ENCODE measurements around the gene SPEG.
"Not testable (repeated sequence)": the region's sequence is repeated elsewhere in the genome, so short reads cannot be mapped to it uniquely, and the experiment has no call there.

Gene SPEG

DNA sequence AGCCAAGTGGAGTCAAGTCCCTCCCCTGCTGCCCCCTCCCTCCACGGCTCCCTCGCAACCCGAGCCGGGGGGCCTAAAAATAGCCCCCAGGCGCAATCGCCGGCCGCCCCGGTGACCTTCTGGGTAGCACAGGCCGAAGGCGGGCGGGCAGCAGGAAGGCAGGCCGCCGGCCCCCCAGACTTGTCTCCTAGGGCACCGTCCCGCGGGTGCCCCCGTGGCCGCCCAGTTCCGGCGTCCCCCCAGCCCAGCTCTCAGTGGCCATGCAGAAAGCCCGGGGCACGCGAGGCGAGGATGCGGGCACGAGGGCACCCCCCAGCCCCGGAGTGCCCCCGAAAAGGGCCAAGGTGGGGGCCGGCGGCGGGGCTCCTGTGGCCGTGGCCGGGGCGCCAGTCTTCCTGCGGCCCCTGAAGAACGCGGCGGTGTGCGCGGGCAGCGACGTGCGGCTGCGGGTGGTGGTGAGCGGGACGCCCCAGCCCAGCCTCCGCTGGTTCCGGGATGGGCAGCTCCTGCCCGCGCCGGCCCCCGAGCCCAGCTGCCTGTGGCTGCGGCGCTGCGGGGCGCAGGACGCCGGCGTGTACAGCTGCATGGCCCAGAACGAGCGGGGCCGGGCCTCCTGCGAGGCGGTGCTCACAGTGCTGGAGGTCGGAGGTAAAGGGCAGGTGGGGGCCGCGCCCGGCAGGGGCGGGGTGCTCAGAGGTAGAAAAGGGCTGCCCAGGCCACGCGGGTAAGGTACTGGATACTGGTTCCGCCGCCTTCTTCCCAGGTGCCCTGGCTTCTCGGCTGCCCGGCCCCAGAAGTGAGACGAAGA, at the start of gene SPEG:
TSS of gene SPEG (plus strand) at position 126 of the 808 bp plus-strand sequence. CDS start at position 261, 135 bp downstream.
- no peak for DNase-seq

DNA sequence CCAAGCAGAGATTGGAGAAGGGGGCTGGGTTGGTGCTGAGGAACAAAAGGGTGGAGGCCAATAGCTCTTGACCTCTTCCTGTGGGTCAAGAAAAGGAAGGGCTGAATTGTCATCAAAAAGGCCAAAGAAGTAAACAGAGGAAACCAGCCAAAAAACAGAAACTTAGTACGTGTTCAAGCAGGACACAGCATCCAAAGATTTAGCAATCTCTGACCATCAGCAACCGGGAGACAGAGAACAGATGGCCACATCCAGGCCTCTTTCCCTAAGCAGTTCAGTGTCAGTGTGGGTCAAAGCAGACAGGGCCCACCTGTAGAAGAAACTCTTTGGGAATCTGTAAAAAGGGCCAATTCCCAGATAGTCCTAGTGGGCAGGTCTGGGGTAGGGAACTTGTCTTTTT, 49.8 kb upstream of the SPEG start:
- DNase-seq: no peak

DNA sequence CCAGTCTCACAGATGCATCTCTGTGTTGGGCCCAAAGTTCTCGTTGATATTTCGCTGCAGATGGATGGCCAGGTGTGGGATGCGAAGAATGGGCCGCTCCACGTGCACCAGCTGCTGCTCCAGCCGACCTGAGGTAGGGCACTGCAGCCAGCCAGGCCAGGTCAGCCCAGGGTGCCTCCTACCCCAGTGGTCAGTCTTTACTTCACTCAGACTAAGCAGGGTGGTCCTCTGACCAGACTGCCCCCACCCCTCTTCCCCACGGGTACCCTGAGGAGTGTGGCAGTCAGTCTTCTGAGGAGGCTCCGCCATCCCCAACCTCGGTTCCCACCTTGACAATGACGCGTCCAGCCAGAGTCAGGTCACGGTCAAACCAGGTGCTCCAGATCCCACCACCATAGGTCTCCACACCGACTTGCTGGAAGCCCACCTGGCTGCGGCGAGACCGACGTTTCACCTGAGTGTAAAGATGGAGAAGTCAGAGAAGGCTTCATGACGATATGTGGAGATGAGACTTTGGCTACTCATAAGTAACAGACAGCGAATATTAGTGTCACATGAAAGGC, 48.6 kb upstream of the SPEG start:
- no peak for DNase-seq

DNA sequence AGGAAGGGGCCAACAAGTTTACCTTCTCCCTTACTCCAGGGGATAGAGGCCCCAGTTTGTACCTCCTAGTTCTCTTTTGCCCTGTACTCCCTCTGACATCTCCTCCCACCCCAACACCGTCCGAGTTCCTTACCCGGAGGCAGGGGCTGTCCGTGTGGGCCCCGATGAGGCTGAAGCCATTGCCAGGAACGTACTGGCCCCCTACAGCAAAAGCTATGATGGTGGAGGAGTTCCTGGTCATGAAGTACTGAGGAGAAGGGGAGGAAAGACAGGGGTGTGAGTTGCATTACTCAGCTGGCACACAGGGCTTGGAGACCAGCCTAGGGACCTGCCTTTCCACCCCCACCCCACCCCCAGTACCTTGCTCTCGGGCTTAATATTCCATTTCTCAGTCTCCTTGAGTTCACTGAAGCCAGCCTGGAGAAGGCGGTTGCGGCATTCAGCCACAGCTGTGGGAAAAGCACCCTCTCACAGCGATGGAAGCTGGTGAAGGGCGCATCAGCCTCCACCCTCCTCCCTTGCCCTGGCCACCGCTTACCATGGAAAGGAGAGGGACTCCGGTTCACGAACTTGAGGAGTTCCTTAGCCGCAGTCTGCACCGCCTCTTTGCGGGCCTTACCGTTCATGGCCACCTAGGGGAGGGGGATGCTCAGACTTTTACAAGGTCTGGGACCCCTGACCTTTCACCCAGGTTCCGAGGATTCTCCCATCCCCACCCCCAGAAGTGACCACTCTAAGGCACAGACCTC, 47.9 kb upstream of the SPEG start:
- DNase-seq: no peak

DNA sequence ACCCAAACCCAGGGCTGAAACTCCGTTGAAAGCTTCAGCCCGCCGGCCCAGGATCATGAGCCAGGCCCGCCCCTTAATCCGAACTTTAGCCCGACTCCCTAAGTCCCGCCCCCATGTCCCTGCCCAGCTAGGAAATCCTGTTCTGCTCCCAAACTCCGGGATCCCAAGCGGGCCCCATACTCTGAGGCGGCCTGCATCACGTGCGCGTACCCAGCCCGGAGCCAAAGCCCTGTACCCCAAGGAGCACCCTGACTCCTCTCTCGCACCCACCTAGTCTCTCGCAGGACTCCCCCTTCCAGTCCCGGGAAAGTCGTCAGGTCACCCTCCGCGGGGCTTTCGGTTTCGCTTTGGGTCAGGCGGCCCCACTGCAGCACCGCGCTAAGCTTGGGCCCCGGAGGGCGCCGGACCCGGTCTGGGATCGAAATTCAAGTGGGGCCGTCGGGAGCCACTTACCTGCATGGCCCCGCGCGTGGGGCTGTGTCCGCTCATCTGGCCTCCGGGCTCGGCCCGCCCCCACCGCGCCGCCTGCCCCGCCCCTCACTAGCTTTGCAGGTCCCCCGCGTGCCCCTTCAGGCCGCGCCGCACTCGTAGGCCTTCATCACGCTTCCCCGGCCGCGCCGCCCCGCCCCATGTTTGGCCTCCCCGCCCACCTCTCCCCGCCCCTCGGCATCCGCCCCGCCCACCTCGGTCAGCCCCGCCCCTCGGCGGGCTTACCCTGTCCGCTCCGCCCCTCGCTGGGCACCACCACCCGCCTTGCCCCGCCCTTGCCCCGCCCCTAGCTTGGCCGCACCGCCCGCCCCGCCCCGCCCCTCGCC, 47.1 kb upstream of the SPEG start, which contains the start of gene DNPEP:
TSS of gene DNPEP (minus strand) at position 607 of the 815 bp plus-strand sequence. CDS start at position 489, 118 bp downstream.
- peak in 52 of 58 donors; percentile 17 to 100 (median 99) for DNase-seq

DNA sequence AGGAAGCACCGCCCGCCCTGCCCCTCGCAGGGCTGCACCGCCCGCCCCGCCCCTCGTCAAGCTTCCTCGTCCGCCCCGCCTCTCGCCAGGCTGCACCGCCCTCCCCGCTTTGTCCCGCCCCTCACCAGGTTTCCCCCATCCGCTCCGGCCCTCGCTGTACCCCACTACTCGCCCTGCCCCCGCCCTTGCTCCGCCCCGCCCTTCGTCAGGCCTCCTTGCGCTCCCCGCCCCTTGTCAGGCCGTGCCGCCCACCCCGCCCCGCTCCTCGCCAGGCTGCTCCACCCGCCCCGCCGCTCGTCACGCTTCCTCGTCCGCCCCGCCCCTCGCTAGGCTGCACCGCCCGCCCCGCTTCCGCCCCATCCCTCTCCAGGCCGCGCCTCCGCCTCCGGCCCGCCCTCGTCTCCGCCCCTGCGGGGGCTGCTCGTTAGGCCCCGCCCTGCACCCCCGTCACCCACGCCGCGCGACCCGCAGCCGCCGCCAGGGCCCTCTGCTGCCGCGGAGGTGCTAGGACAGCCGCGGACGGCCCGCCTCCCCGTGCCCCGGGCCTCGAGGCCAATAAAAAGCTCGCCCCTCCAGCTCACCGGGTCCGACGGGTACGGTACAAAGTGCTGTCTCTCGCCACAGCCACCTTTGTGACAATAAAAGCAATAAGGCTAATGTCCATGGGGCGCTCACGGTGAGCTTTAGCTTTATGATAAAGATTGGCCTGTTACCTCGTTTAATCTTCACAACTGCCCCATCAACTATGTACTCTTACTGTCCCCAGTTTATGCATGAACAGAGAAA, 46.3 kb upstream of the SPEG start:
- DNase-seq: peak; percentile 60 to 100 (median 99)

DNA sequence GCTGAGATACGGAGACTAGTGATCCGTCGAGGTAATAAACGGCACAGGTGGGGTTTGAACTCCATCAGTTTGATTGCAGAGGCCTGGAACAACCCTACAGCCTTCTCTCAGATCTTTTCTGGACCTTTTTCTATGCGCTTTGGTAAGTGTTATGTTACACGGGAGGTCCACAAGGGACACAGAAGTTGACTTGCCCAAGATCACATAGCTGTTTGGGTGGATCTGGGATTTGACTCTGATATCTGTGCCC, 45.8 kb upstream of the SPEG start:
- DNase-seq: no peak

DNA sequence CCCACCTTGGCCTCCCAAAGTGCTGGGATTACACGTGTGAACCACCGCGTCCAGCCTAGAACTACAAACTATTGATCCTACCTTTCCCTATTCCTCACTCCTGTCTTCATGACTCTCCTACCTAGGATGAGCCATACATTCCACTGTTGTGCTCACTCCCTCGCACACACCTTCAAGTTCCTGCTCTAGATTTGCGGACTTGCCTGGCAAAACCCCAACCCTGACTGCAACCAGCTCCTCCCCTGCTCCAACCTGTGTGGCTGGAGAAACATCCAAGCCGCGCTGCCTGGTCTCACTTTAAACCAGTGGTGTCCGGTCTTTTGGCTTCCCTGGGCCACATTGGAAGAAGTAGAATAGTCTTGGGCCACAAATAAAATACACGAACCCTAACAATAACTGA, 41.9 kb upstream of the SPEG start:
- DNase-seq: no peak

DNA sequence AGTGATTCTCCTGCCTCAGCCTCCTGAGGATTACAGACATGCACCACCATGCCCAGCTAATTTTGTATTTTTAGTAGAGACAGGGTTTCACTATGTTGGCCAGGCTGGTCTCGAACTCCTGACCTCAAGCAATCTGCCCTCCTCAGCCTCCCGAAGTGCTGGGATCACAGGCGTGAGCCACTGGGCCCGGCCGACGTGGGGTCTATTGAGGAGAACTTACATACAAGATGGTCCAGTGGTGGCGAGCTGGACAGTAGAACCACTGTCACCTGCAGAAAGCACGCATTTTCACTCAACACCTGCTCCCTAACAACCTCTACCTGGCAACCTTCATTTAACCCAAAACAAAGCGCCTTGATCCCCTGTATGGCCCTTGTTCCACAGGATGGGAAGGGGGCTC, 39.6 kb upstream of the SPEG start:
- not testable (repeated sequence) for DNase-seq

DNA sequence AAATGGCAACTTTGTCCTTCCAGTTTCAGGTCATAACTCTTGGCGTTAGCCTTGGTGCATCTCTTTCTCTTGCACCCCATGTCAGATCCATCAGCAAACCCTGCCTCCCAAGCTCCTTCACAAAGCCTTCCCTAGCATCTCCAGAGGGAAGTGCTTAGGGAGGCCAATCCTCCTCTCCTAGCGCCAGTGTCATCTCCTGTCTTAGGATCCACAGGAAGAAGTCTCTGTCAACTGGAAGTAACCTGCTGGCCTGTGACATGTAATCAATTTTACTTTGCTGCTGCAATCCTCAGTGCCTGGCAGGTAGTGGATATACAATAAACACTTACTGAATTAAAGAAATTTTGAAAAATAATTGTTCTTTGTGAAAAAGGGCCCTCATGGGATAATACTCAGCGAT, 39.0 kb upstream of the SPEG start:
- no peak for DNase-seq

DNA sequence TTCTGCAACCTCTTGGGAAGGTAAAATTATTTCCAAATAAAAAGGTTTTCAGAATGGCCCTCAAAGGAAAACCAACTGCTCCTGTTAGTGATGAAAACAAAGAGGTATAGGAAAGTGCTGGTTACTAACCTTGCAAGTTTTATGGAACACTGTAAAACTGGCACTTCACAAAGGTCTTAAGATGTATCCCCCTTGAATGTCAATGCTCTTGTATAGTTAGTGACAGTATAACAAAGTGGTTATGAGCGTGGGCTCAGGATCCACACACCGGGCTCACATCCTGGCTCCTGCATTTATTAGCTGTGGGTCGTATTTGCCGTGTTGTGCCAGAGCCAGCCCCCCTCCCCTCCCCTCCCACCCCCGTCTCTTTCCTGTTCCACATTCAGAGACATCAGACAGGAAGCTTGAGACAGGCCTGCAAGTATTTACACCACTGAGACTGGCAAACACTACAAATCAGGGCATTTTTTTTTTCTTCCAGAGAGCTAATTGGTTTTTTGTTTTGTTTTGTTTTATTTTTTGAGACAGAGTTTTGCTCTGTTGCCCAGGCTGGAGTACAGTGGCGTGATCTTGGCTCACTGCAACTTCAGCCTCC, 37.7 kb upstream of the SPEG start:
- DNase-seq: no peak

DNA sequence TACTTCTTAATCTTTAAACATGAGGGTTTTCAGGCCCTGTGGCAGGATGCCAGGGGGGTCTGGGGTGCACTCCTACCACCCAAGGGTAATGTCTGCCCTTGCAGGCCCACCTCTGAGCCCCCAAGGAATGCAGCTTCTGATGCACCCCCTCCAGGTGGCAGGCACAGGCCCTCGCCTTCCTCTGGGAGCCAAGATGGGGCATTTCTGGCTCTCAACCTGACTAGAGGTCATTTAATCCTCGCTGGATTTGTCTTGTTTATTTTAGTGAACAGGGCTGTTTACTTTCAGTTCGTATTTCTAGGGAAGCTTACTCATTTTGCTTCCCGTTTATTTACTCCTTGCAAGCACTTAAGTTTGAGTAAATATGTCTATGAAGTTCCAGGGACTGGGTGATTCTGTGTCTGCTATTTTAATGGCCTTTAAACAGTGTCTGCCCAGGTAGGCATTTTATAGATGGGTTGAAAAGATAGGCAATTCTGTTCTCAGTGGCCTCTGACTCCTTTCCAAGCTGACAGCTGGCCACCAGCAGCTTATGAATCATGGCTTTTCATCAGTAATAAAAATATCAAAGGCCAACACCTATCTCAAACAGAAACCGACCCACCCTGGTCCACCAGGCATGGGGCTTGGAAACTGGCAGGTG, 35.8 kb upstream of the SPEG start:
- DNase-seq: no peak

DNA sequence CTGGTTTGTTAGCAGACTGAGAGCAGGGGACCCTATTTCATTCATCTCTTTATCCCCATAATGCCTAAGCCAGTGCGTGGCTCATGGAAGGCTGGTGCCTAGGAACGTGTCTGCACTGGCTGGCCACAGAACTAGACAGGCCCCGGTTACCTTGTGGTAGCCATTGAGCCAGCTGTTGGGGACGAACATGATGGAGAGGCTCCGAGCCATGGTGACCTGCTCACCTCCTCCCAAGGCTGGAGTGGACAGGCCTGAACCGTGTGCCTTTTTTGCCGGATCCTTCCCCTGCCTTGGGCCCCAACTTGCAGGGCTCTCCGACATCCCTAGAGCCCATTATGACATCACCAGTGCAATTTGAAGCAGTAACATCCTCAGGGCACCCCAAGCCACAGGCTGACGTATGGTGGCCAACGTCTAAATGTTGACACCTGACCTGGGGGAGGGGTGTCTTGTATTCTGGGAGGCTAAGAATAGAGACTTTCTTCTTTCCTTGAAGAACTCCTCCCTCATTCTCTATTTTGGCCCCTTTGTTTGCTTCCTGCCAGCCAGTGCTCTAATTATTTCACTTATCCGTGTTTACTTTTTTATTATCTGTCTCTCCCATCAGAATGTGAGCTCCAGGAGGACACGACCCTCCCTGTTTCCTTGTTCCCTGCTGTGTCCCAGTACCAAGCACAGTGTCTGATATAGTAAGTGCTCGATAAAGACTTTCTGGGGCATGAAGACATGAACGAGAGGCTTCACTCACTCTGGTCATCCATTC, 34.7 kb upstream of the SPEG start:
- no peak for DNase-seq

DNA sequence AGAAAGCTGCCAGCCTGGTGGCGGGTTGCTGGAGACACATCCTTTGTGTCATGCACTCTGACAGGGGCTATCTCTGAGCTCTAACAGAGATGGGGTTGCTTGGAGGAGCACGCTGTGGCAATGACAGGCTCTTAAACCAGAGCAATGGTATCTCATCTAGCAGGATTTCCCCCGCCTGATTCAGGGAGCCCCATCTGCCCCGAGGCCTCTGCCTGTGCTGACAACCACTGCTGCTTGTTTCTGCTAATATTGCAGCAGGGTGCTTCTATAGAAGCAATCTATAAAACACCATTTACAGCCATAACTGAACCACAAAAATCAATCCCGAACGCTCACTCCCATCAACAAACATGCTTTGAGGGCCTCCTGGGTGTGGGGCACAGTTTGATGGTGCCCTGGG, 34.1 kb upstream of the SPEG start:
- DNase-seq: no peak

DNA sequence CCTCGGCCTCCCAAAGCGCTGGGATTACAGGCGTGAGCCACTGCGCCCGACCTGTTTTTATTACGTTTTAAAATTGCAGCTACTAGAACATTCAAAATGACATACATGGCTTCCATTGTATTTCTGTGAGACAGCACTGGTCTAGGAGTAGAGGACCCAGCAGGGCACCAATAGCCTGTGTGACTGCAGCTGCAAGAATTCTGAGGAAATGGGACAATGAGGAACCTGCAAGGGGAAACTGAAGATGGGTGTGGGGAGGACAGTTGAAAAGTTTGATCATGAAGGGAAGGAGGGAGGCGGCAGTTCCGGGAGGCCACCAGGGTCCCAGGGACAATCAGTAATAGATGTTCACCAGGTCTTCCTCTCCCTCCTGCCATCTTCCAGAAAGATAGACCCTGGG, 33.0 kb upstream of the SPEG start:
- DNase-seq: no peak

DNA sequence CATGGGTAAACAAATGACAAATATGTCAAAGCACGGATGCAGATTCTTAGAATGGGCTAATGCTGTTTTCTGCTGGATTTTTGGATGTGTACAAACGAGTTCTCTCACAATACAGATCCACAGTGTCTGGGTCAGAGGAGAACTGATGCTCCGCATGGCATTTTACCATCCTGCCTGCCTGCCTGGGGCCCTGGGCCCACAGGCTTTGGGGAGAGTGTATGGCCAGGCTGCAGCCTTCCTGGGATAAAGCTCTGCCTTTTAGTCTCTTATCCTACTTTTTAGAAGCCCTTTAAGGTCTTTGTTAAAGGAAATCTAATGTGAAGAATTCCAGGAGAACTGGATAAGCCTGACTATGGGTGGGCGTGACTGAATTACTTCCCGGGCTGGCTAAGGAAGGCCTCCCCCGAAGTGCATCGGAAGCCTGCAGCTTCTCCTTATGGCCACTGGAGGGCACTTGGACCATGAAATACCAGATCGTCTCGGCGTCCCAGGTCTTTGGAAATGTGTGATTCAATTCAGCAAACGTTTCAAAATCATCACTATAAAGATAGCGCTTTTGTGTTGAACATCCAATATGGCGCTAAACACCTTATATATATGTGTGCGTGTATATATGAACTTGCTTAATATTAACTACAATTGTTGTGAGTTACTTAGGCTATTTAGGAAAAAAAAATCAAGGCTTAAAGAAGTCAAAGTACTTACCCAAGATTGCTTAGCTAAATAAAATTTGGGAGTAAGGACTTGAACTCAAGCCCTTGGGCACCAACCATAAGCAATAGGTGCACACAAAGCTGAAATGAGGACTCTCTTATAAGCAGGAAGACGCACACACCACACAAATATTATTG, 31.8 kb upstream of the SPEG start:
- peak in 50 of 58 donors; percentile 5 to 72 (median 38) for DNase-seq

DNA sequence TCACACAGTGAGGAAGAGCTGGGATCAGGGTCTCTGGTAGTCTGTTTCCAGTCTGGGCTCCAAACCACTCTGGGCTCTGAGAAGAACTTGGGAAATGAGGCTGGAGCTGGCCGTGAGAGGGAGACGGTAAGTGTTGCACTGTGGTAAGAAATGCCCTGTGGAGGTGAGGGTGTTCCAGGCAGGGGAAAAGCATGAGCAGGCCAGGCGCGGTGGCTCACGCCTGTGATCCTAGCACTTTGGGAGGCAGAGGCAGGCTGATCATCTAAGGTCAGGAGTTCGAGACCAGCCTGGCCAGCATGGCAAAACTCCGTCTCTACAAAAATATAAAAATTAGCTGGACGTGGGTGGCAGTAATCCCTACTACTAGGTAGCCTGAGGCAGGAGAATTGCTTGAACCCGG, 30.8 kb upstream of the SPEG start:
- no peak for DNase-seq

DNA sequence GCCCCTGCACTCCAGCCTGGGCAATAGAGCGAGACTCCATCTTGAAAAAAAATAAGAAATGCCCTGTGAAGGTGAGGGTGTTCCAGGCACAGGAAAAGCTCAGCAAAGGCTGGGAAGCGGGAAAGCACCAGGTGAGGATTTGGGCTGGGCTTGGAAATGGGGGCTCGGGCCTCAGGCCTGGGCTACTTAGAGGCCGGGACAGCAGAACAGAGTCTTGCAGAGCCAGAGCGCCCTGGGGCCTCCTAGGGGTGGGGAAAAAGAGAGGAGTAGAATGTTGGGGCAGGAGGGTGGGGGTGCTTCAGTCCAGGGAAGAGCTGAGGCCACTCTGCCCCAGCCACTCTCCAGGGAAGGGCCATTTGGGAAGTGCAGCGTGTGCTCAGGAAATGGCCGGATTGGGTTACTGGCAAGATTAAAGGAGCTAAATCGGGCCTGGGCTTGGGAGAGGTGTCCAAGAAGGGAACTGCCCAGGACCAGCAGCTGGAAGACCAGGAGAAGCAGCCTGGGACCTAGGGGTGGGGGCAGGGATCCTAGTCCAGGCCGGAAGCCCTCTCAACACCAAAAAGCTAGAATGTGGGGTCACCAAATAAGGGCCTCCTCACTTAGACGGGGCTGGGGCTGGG, 30.2 kb upstream of the SPEG start:
- DNase-seq: no peak

All from anterior cingulate cortex (tissue), 58 donors.